Measurements from ENCODE around the gene ADRB1. TPM values are rescaled to one million over a fixed set of nuclear protein-coding genes. Genes with fewer than 3 reads are reported as not detected.

ADRB1 gene
- total and polyA plus RNA-seq, 2 experiments from 2014 or later, result 0.10 to 1.2 TPM

DNA sequence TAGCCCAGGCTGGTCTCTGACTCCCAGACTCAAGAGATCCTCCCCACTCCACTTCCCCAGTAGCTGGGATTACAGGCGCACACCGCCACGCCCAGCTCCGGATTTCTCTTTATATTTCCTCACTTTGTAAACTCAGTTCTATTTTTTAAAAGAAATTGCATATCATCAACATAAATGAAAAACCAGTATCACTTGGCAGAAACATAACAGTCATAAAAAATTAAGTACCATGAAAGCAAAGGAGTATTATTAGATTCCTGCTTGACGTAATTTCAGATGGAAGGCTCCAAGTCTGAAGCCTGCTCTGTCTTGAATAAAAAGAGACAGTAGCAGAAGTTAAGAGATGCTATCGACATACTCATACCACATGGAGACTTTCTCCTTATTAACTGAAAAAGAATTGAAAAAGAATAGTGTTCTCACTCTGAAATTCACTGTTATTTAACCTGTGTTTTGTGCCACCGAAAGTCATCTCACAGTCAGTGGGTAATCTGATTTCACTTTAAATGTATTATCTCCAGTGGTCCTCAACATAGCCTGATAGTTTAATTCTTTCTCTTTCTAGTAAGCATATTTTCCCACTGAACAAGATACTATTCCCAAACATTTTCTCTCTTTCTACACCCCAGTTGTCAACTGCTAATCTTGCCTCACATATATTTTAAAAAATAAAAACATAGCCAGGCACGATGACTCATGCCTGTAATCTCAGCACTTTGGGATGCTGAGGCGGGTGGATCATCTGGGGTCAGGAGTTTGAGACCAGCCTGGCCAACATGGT is 40.3 kb upstream of the ADRB1 start:
- H3K4me2 ChIP-seq, result no peak overlapping the region
- whole genome bisulfite sequencing (ENCODE audit: low lambda C conversion rate, missing lambda C conversion rate), result 84% methylated on average over 9 of the region's 9 CpGs
- H2AFZ ChIP-seq, result no peak overlapping the region
- H3K79me2 ChIP-seq, result no peaks in the 10 kb centered on the region
- no peaks in the 10 kb centered on the region for H3K9me3 ChIP-seq (ENCODE audit: low read depth)
- TF ChIP-seq EZH2phosphoT487 (IDR thresholded peaks at IDR 0.05; ENCODE audit: low read depth, severe bottlenecking, unreplicated experiment), result no peak
- no peak for TF ChIP-seq EZH2 (IDR thresholded peaks at IDR 0.05; ENCODE audit: borderline replicate concordance)
- no peak for TF ChIP-seq CTCF (IDR thresholded peaks at IDR 0.05; ENCODE audit: poor library complexity)
- no peaks in the 10 kb centered on the region for H3K27me3 ChIP-seq
- no peak overlapping the region for H3K27ac ChIP-seq
- no peaks in the 10 kb centered on the region for H4K20me1 ChIP-seq (ENCODE audit: insufficient read depth, poor library complexity, severe bottlenecking)
- H3K36me3 ChIP-seq (replicated peaks; ENCODE audit: insufficient read depth, low read depth), result no peaks in the 10 kb centered on the region
- no peak overlapping the region for H3K4me3 ChIP-seq
- H3K9me2 ChIP-seq (replicated peaks; ENCODE audit: insufficient read depth), result no peaks in the 10 kb centered on the region
- H3K4me1 ChIP-seq (ENCODE audit: insufficient read depth), result no peaks in the 10 kb centered on the region
- DNase-seq (ENCODE audit: low spot score), result no peak

DNA sequence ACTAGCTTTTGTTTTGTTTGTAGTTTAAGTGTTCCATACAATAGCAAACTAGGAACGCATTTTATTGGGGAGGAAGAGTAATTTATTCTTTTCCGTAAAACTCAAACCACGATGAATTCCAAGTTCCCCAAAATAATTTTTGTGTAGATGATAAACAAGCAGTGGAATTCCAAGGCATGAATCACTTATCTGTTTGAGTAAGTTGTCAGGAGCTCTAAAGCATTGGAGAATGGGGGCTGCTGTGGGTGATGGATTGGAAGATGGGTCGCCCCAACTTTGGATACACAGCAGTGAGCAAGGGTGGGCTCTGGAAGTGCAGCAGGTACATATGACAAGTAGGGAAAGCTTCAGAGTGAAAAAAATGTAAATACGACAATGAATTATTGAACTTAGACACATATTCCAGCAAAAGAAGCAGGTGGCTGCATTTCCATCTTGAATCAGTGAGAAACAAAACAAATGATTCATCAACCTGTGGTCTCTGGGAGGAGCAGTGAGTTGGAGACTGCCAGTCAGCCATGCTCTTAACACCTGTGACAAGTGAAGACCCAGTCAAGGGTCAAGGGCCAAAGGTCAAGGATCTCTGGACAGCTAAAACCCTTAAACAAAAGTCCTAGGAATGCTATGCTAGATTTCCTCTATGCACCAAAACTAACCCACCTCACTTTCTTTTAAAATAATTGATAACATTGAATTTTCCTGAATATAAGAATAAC is 34.2 kb upstream of the ADRB1 start:
- no peaks in the 10 kb centered on the region for H3K9me2 ChIP-seq (replicated peaks; ENCODE audit: insufficient read depth)
- H4K20me1 ChIP-seq (ENCODE audit: insufficient read depth, poor library complexity, severe bottlenecking), result no peaks in the 10 kb centered on the region
- H3K4me1 ChIP-seq (ENCODE audit: insufficient read depth), result no peaks in the 10 kb centered on the region
- WGBS (ENCODE audit: low lambda C conversion rate, missing lambda C conversion rate), result 85% methylated on average over 5 of the region's 5 CpGs
- no peaks in the 10 kb centered on the region for H3K9me3 ChIP-seq (ENCODE audit: low read depth)
- TF ChIP-seq CTCF (IDR thresholded peaks at IDR 0.05; ENCODE audit: poor library complexity), result no peak
- TF ChIP-seq EZH2 (IDR thresholded peaks at IDR 0.05; ENCODE audit: borderline replicate concordance), result no peak
- no peak for TF ChIP-seq EZH2phosphoT487 (IDR thresholded peaks at IDR 0.05; ENCODE audit: low read depth, severe bottlenecking, unreplicated experiment)
- no peak overlapping the region for H3K27ac ChIP-seq
- H3K79me2 ChIP-seq, result no peaks in the 10 kb centered on the region
- no peak for DNase-seq (ENCODE audit: low spot score)
- H2AFZ ChIP-seq, result no peak overlapping the region
- no peak overlapping the region for H3K4me2 ChIP-seq
- no peaks in the 10 kb centered on the region for H3K27me3 ChIP-seq
- H3K36me3 ChIP-seq (replicated peaks; ENCODE audit: insufficient read depth, low read depth), result no peaks in the 10 kb centered on the region
- H3K4me3 ChIP-seq, result no peak overlapping the region

GRCh38 chr10:114010316-114010715 is 33.4 kb upstream of the ADRB1 start:
- Histone ChIP-seq H2AFZ (no peak overlapping the region), H3K36me3 (replicated peaks; ENCODE audit: insufficient read depth, low read depth) (no peaks in the 10 kb centered on the region), H3K27ac (no peak overlapping the region), H3K79me2 (no peaks in the 10 kb centered on the region), H4K20me1 (ENCODE audit: insufficient read depth, poor library complexity, severe bottlenecking) (no peaks in the 10 kb centered on the region), H3K4me3 (no peak overlapping the region), H3K27me3 (no peaks in the 10 kb centered on the region), H3K9me2 (replicated peaks; ENCODE audit: insufficient read depth) (no peaks in the 10 kb centered on the region), H3K9me3 (ENCODE audit: low read depth) (no peaks in the 10 kb centered on the region), H3K4me1 (ENCODE audit: insufficient read depth) (no peaks in the 10 kb centered on the region), H3K4me2 (no peak overlapping the region)
- DNase-seq (ENCODE audit: low spot score), result no peak
- no peak for TF ChIP-seq EZH2phosphoT487 (IDR thresholded peaks at IDR 0.05; ENCODE audit: low read depth, severe bottlenecking, unreplicated experiment)
- WGBS (ENCODE audit: low lambda C conversion rate, missing lambda C conversion rate), result 73% methylated on average over 2 of the region's 2 CpGs

GRCh38 chr10:114012650-114013049 is 31.0 kb upstream of the ADRB1 start:
- TF ChIP-seq CTCF (IDR thresholded peaks at IDR 0.05; ENCODE audit: poor library complexity), result no peak
- no peak for TF ChIP-seq EZH2 (IDR thresholded peaks at IDR 0.05; ENCODE audit: borderline replicate concordance)
- no peak for TF ChIP-seq EZH2phosphoT487 (IDR thresholded peaks at IDR 0.05; ENCODE audit: low read depth, severe bottlenecking, unreplicated experiment)
- Histone ChIP-seq H3K27me3 (no peaks in the 10 kb centered on the region), H3K36me3 (replicated peaks; ENCODE audit: insufficient read depth, low read depth) (no peaks in the 10 kb centered on the region), H3K4me2 (no peak overlapping the region), H3K9me3 (ENCODE audit: low read depth) (no peaks in the 10 kb centered on the region), H4K20me1 (ENCODE audit: insufficient read depth, poor library complexity, severe bottlenecking) (no peaks in the 10 kb centered on the region), H3K79me2 (no peaks in the 10 kb centered on the region), H3K27ac (no peak overlapping the region), H3K9me2 (replicated peaks; ENCODE audit: insufficient read depth) (no peaks in the 10 kb centered on the region), H3K4me1 (ENCODE audit: insufficient read depth) (no peaks in the 10 kb centered on the region), H3K4me3 (no peak overlapping the region), H2AFZ (no peak overlapping the region)
- DNase-seq (ENCODE audit: low spot score), result no peak
- WGBS (ENCODE audit: low lambda C conversion rate, missing lambda C conversion rate), result 95% methylated on average over 8 of the region's 8 CpGs

All from hepatocyte (in vitro differentiated cells).